Keratinocyte (primary cell): ENCODE measurements around the gene ITGB8.
A peak's percentile ranks its signal among the peaks of the same experiment; 100 is the strongest.

Experiments used
- EZH2 ChIP-seq: IDR thresholded peaks from one replicate; pipeline ENCODE4 v1.6.1; 2012; ENCODE audit warnings: inconsistent platforms, mild to moderate bottlenecking, low read length, moderate library complexity
- TF ChIP-seq, protein P1 (sequence below), 3 experiments: IDR thresholded peaks in 1 of 3; conservative IDR thresholded peaks in 1 of 3; optimal IDR thresholded peaks in 1 of 3; 2 replicates in 2 of 3; 3 replicates in 1 of 3; pipeline versions ENCODE3 to v1.5.1; 2011; ENCODE audit warnings: low read length in 3 of 3, mild to moderate bottlenecking in 3 of 3, moderate library complexity in 2 of 3, control low read depth in 1 of 3, inconsistent platforms in 1 of 3; ENCODE audit not compliant: insufficient read depth in 2 of 3; ENCODE audit errors: extremely low read depth in 1 of 3

DNA sequence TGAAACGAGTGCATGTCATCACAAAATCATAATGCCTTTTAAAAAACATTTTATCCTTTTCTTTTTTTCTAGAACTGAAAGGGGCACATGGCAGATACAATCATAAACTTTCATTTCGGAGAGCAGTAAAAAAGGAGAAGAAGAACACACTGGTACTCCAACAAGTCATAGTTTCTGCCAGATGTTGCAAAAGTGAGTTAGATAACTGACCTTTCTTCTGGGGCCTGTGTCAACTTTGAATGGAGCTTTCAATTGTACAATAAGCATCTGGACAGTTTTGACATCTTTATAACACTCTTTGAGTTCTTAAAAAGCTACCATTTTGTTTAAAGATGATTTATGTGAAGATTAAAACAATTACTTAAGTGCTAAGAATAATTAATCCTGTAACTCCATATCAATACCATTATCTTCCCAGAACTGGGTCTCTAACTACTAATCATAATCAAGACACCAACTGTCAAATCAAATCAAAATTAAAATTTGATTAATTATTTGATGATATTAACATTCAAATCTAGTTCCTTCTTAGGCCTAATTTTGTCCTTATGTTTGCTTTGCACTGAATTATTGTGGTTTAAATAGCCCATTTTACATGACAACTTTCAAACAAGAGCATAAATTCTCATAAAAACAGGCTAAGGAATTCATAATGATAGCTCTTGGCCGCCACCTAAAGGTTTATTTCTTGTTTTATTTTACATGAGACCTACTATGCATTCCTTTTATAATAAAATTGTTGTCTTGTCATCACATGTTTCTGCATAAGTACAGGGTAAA is 19.5 kb upstream of the ITGB8 start:
- TF ChIP-seq, protein P1, sequence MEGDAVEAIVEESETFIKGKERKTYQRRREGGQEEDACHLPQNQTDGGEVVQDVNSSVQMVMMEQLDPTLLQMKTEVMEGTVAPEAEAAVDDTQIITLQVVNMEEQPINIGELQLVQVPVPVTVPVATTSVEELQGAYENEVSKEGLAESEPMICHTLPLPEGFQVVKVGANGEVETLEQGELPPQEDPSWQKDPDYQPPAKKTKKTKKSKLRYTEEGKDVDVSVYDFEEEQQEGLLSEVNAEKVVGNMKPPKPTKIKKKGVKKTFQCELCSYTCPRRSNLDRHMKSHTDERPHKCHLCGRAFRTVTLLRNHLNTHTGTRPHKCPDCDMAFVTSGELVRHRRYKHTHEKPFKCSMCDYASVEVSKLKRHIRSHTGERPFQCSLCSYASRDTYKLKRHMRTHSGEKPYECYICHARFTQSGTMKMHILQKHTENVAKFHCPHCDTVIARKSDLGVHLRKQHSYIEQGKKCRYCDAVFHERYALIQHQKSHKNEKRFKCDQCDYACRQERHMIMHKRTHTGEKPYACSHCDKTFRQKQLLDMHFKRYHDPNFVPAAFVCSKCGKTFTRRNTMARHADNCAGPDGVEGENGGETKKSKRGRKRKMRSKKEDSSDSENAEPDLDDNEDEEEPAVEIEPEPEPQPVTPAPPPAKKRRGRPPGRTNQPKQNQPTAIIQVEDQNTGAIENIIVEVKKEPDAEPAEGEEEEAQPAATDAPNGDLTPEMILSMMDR (optimal IDR thresholded peaks at IDR 0.05 in 1 of 3, IDR thresholded peaks at IDR 0.05 in 1 of 3, conservative IDR thresholded peaks at IDR 0.05 in 1 of 3; ENCODE audit: extremely low read depth in 1 of 3, insufficient read depth in 2 of 3, low read length in 3 of 3): peak in 2 of 3 experiments; percentile 11 to 23
- TF ChIP-seq EZH2: no peak
